GM12874 (cell line): Measurements from ENCODE around the gene SERPINF2.

ENCODE experiments used
- TF ChIP-seq, protein P1 (sequence below): IDR thresholded peaks from 2 replicates; pipeline ENCODE4 v1.5.1; 2011; ENCODE audit warnings: low read depth, mild to moderate bottlenecking, control low read depth, low read length, moderate library complexity; ENCODE audit not compliant: insufficient read depth

The SERPINF2 gene

DNA sequence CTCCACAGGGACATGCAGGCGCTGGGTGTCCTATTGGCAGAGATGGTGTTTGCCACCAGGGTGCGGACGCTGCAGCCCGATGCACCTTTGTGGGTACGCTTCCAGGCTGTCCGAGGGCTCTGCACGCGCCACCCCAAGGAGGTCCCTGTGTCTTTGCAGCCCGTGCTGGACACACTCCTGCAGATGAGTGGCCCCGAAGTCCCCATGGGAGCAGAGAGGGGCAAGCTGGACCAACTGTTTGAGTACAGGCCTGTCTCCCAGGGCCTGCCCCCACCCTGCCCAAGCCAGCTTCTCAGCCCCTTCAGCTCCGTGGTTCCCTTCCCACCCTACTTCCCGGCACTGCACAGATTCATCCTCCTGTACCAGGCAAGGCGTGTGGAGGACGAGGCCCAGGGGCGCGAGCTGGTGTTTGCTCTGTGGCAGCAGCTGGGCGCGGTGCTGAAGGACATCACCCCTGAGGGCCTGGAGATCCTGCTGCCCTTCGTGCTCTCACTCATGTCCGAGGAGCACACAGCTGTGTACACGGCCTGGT is 15.3 kb upstream of the SERPINF2 start:
- TF ChIP-seq, protein P1, sequence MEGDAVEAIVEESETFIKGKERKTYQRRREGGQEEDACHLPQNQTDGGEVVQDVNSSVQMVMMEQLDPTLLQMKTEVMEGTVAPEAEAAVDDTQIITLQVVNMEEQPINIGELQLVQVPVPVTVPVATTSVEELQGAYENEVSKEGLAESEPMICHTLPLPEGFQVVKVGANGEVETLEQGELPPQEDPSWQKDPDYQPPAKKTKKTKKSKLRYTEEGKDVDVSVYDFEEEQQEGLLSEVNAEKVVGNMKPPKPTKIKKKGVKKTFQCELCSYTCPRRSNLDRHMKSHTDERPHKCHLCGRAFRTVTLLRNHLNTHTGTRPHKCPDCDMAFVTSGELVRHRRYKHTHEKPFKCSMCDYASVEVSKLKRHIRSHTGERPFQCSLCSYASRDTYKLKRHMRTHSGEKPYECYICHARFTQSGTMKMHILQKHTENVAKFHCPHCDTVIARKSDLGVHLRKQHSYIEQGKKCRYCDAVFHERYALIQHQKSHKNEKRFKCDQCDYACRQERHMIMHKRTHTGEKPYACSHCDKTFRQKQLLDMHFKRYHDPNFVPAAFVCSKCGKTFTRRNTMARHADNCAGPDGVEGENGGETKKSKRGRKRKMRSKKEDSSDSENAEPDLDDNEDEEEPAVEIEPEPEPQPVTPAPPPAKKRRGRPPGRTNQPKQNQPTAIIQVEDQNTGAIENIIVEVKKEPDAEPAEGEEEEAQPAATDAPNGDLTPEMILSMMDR = no peak

DNA sequence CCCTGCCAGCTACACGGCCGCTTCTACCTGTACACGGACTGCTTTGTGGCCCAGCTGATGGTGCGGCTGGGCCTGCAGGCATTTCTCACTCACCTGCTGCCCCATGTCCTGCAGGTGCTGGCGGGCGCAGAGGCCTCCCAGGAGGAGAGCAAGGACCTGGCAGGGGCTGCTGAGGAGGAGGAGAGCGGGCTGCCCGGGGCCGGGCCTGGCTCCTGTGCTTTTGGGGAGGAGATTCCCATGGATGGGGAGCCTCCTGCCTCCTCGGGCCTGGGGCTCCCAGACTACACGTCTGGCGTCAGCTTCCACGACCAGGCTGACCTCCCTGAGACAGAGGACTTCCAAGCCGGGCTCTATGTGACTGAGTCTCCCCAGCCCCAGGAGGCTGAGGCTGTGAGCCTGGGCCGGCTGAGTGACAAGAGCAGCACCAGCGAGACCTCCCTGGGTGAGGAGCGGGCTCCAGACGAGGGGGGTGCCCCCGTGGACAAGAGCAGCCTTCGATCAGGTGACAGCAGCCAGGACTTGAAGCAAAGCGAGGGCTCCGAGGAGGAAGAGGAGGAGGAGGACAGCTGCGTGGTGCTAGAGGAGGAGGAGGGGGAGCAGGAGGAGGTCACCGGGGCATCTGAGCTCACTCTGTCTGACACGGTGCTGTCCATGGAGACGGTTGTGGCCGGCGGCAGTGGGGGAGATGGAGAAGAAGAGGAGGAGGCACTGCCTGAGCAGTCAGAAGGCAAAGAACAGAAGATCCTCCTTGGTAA is 14.6 kb upstream of the SERPINF2 start:
- TF ChIP-seq, protein P1 = no peak

DNA sequence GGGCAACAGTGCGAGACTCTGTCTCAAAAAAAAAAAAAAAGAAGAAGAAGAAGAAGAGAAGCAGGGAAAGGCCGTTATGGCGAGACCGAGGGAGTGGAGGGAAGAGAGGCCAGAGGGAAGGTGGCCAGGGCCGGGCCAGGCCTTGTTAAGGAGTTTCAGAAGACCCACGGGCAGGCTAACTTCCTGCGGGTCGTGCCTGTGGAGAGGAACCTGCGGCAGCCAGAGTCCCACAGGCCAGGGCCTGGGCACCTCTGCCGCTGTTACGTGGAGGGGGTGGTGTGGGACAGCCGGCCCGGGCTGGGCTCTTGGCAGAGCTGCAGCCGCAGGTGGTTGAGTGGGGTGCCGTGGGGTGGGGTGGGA is 12.7 kb upstream of the SERPINF2 start:
- TF ChIP-seq, protein P1 = no peak

DNA sequence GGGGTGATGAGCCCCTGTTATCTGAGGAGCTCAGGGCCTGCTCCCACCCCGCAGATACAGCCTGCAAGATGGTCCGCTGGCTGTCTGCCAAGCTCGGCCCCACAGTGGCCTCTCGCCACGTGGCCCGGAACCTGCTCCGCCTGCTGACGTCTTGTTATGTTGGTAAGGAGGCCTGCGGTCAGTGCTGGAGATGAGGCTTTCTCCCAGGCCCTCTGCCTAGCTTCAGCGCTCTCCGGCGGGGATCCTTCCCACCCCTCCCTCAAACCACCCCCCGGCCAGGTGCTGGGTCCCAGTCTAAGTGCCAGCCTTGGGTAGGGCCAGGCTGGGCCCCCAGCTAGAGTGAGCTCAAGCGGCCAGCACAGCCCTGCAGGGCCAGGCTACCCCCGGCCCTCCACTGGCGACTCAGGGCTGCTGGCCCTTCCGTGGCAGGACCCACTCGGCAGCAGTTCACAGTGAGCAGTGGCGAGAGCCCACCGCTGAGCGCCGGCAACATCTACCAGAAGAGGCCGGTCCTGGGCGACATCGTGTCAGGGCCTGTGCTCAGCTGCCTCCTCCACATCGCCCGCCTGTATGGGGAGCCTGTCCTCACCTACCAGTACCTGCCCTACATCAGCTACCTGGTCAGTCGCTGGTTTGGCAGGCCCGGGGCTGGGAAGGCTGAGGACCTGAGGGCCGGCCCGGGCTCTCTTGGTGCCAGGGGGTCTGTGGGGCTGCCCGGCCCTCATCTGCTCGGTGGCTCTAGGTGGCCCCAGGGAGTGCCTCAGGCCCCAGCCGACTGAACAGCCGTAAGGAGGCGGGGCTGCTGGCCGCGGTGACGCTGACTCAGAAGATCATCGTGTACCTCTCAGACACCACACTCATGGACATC is 12.1 kb upstream of the SERPINF2 start:
- TF ChIP-seq, protein P1 = no peak

DNA sequence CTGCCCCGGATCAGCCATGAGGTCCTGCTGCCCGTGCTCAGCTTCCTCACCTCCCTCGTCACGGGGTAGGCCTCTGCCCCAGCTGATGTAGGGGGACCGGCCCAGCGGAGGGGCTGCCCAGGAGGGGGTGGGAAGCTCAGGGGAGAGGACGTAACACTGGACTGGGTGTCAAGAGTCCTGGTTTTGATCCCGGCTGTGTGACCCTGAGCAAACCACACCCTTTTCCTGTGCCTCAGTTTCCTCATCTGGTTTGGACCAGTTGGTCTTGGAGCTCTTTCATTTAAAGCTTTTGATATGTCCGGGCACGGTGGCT is 11.5 kb upstream of the SERPINF2 start:
- TF ChIP-seq, protein P1 = no peak

DNA sequence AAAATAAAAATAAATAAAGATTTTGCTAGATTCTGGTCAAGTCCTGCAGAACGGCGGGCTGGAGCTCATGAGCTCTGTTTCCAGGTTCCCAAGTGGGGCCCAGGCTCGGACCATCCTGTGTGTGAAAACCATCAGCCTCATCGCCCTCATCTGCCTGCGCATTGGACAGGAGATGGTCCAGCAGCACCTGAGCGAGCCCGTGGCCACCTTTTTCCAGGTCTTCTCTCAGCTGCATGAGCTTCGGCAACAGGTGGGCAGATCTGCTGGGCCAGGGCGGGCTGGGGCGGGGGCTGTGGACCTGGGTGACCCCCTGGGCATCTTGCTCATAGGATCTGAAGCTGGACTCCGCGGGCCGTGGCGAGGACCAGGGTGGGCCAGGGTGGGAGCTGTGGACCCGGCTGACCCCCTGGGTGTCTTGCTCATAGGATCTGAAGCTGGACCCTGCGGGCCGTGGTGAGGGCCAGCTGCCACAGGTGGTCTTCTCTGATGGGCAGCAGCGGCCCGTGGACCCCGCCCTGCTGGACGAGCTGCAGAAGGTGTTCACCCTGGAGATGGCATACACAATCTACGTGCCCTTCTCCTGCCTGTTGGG is 10.3 kb upstream of the SERPINF2 start:
- TF ChIP-seq, protein P1 = no peak

DNA sequence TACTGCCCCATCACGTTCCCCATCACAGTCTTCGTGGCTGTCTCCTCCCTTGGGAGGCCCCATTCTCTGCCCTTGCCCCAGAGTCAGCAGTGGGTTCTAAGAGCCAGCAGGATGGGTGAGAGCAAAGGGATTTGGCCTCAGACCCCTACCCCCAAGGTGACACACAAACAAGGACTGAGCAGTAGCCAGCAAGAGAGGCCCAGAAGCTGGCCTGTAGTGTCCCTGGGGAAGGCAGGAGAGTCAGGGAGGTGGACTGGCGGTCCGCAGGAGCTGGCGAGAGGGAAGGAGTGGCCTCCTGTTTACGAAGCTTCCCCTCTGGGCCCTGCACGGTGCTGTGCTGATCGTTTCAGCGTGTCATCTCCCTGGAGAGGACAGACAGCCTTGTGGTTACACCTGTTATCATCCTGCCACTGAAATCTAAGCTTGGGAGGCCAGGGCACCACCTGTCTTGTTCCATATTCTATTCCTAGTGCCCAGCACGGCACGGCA is 9.8 kb upstream of the SERPINF2 start:
- TF ChIP-seq, protein P1 = no peak
